Astrocyte (in vitro differentiated cells and primary cell): ENCODE measurements around the gene DESI1. TPM values are rescaled to one million over a fixed set of nuclear protein-coding genes. Genes with fewer than 3 reads are reported as not detected.

Experiments used
- DNase-seq: peaks from one replicate; pipeline ENCODE4 v3.0.0-alpha.2; 2010; ENCODE audit warnings: low read depth
- FAIRE-seq: peaks from 2 replicates; lab custom pipeline; 2011; peaks lifted over from hg19 to GRCh38; lab: Jason Lieb, UNC
- H2AFZ ChIP-seq: 2 replicates; pipeline ENCODE4 v1.6.0; 2012; ENCODE audit warnings: low read depth, low read length, inconsistent platforms
- H3K27ac ChIP-seq: 2 replicates; pipeline ENCODE4 v1.5.1; 2011; ENCODE audit warnings: low read depth, low read length, inconsistent platforms
- H3K27me3 ChIP-seq: 2 replicates; pipeline ENCODE4 v1.6.0; 2011; ENCODE audit warnings: low read length, inconsistent platforms; ENCODE audit not compliant: insufficient read depth
- H3K36me3 ChIP-seq: 2 replicates; pipeline ENCODE4 v1.5.1; 2011; ENCODE audit warnings: low read length, inconsistent platforms; ENCODE audit not compliant: insufficient read depth
- H3K4me1 ChIP-seq: 2 replicates; pipeline ENCODE4 v1.5.1; 2011; ENCODE audit warnings: low read length, inconsistent platforms; ENCODE audit not compliant: insufficient read depth
- H3K4me2 ChIP-seq: 2 replicates; pipeline ENCODE4 v1.6.0; 2012; ENCODE audit warnings: low read length, inconsistent platforms
- H3K4me3 ChIP-seq: 2 replicates; pipeline ENCODE4 v1.5.1; 2011; ENCODE audit warnings: low read depth, mild to moderate bottlenecking, low read length, inconsistent platforms; ENCODE audit not compliant: insufficient read depth
- H3K79me2 ChIP-seq: 2 replicates; pipeline ENCODE4 v1.6.0; 2012; ENCODE audit warnings: mild to moderate bottlenecking, low read length, inconsistent platforms; ENCODE audit not compliant: insufficient read depth
- H3K9ac ChIP-seq: 2 replicates; pipeline ENCODE4 v1.6.0; 2012; ENCODE audit warnings: mild to moderate bottlenecking, low read length, inconsistent platforms
- H3K9me3 ChIP-seq: 2 replicates; pipeline ENCODE4 v1.5.1; 2012; ENCODE audit warnings: low read depth, mild to moderate bottlenecking, low read length, inconsistent platforms; ENCODE audit not compliant: insufficient read depth
- H4K20me1 ChIP-seq: 2 replicates; pipeline ENCODE4 v1.6.0; 2012; ENCODE audit warnings: low read length, inconsistent platforms; ENCODE audit not compliant: insufficient read depth
- H3K27ac Mint-ChIP-seq: one replicate; pipeline ENCODE4 v1.8.0; 2021; ENCODE audit warnings: mild to moderate bottlenecking, mixed read lengths; ENCODE audit not compliant: unreplicated experiment
- H3K27me3 Mint-ChIP-seq: one replicate; pipeline ENCODE4 v1.8.0; 2021; ENCODE audit warnings: low read depth, mixed read lengths; ENCODE audit not compliant: unreplicated experiment
- H3K36me3 Mint-ChIP-seq: one replicate; pipeline ENCODE4 v1.8.0; 2021; ENCODE audit warnings: low read depth, mixed read lengths; ENCODE audit not compliant: unreplicated experiment
- H3K4me1 Mint-ChIP-seq: one replicate; pipeline ENCODE4 v1.8.0; 2021; ENCODE audit warnings: low read depth, mixed read lengths; ENCODE audit not compliant: unreplicated experiment
- H3K4me3 Mint-ChIP-seq: one replicate; pipeline ENCODE4 v1.8.0; 2021; ENCODE audit warnings: mild to moderate bottlenecking, moderate library complexity, mixed read lengths; ENCODE audit not compliant: unreplicated experiment
- H3K9me3 Mint-ChIP-seq: one replicate; pipeline ENCODE4 v1.8.0; 2021; ENCODE audit warnings: mild to moderate bottlenecking, mixed read lengths; ENCODE audit not compliant: unreplicated experiment
- CTCF ChIP-seq: IDR thresholded peaks from 2 replicates; pipeline ENCODE4 v1.5.1; 2011; ENCODE audit warnings: low read depth, mild to moderate bottlenecking, inconsistent platforms, low read length, moderate library complexity; ENCODE audit not compliant: insufficient read depth
- EZH2 ChIP-seq: IDR thresholded peaks from 2 replicates; pipeline ENCODE4 v1.6.1; 2012; ENCODE audit warnings: mild to moderate bottlenecking, low read length, inconsistent platforms; ENCODE audit not compliant: insufficient read depth
- total RNA-seq: library from RNA; stranded (reverse); gene quantifications from 2 replicates; pipeline ENCODE4 v1.2.1, GENCODE V29; 2021

DESI1 gene
- total RNA-seq, 1 donor from 2014 or later: 48.2 TPM

DNA sequence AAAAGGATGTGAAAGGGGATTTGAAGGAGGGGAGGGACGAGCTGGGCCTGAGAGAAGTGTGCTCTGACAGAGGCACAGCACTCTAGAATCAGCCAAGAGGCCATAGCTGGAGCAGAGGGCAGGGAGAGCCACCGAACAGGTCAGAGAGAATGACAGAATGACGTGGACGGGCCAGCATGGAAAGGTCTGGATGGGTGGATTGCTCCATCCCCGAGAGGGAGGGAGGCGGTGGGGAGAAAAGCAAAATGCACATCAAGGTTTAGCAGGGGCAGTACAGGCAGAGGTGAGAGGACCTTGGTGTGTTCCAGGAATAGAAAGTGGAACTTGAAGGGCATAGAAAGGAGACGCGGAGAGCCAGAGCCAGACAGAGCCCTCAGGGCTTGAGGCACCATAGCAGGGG, 38.1 kb downstream of the DESI1 start:
- H3K79me2 ChIP-seq: peaks cover 11% of the 10 kb centered on the region
- no peak overlapping the region for H2AFZ ChIP-seq
- TF ChIP-seq CTCF (no peak), EZH2 (no peak)
- Mint-ChIP-seq H3K9me3 (no peaks in the 10 kb centered on the region), H3K27ac (no peak overlapping the region), H3K4me3 (no peak overlapping the region), H3K4me1 (no peaks in the 10 kb centered on the region), H3K27me3 (no peaks in the 10 kb centered on the region), H3K36me3 (peaks cover 31% of the 10 kb centered on the region)
- no peak for FAIRE-seq
- peaks cover 34% of the 10 kb centered on the region for H4K20me1 ChIP-seq
- no peaks in the 10 kb centered on the region for H3K27me3 ChIP-seq
- H3K4me3 ChIP-seq: no peak overlapping the region
- H3K36me3 ChIP-seq: peaks cover 9% of the 10 kb centered on the region
- no peaks in the 10 kb centered on the region for H3K9me3 ChIP-seq
- H3K27ac ChIP-seq: no peak overlapping the region
- DNase-seq: no peak
- no peak overlapping the region for H3K4me2 ChIP-seq
- no peak overlapping the region for H3K9ac ChIP-seq
- no peaks in the 10 kb centered on the region for H3K4me1 ChIP-seq

DNA sequence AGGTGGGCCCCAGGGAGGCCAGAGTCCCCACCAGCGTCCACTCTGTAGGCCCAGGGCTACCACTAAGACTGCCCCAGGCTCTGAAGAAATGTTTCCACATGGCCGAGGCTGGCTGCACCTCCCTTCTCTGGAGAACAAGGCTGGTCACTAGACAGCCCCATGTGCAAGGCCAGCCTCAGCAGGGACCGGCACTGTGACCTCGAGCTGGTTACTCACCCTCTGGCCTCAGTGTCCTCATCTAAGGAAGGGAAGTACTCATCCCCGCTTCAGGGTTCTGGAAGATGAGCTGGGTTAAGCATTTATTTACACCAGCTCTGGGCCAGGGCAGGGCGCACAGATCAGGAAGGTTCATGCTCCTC, 40.9 kb downstream of the DESI1 start:
- Mint-ChIP-seq H3K4me1 (no peaks in the 10 kb centered on the region), H3K36me3 (peaks cover 31% of the 10 kb centered on the region), H3K4me3 (no peak overlapping the region), H3K27me3 (no peaks in the 10 kb centered on the region), H3K9me3 (no peaks in the 10 kb centered on the region), H3K27ac (no peak overlapping the region)
- peaks cover 9% of the 10 kb centered on the region for H3K36me3 ChIP-seq
- no peak for DNase-seq
- no peak overlapping the region for H3K9ac ChIP-seq
- no peak overlapping the region for H2AFZ ChIP-seq
- H3K4me1 ChIP-seq: no peaks in the 10 kb centered on the region
- no peak for FAIRE-seq
- no peak overlapping the region for H3K27ac ChIP-seq
- TF ChIP-seq CTCF: no peak
- no peak for TF ChIP-seq EZH2
- no peak overlapping the region for H3K4me3 ChIP-seq
- no peak overlapping the region for H3K4me2 ChIP-seq
- no peaks in the 10 kb centered on the region for H3K9me3 ChIP-seq
- peaks cover 29% of the 10 kb centered on the region for H4K20me1 ChIP-seq
- H3K79me2 ChIP-seq: no peaks in the 10 kb centered on the region
- H3K27me3 ChIP-seq: no peaks in the 10 kb centered on the region

DNA sequence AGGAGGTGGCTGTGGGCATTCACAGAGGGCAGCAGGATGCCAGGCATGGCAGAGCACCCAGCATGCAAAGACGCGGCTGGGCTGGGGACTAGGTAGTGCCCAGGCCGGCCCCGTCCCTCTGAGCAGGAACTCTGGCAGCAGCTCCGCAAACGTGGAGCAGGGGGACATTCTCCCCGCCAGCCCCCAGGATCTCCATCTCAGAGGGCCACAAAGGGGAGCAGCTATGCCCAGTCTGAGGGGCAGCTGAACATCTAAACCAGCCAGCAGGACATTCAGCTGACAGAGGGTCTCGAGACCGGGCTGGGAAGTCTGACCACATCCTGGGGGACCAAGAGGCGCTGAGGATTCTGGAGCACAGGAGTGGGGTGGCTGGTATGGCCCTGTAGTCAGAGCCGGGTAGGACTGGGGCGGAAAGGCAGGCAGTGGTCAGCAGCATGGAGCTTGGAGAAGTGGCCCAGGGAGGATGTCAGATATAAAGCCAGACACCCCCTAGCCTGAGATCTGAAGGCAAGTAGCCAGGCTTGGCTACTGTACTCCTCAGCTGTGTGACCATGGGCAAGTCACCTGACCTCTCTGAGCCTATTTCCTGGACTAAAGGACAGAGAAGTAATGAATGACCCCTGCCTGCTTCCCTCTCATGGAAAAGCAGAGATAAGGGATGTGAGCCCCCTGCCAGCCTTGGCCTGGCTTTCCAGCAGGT, 41.4 kb downstream of the DESI1 start:
- H3K27me3 Mint-ChIP-seq: no peaks in the 10 kb centered on the region
- H3K4me3 Mint-ChIP-seq: no peak overlapping the region
- no peak for FAIRE-seq

More for the DNA sequence above, 41.4 kb downstream of the DESI1 start:
- no peak for DNase-seq
- H3K9me3 Mint-ChIP-seq: no peaks in the 10 kb centered on the region
- H2AFZ ChIP-seq: no peak overlapping the region
- no peaks in the 10 kb centered on the region for H3K9me3 ChIP-seq
- TF ChIP-seq CTCF: no peak
- TF ChIP-seq EZH2: no peak
- H3K4me2 ChIP-seq: no peak overlapping the region
- no peak overlapping the region for H3K9ac ChIP-seq
- H3K79me2 ChIP-seq: no peaks in the 10 kb centered on the region
- H3K36me3 Mint-ChIP-seq: peaks cover 28% of the 10 kb centered on the region
- peaks cover 7% of the 10 kb centered on the region for H3K36me3 ChIP-seq
- no peak overlapping the region for H3K27ac ChIP-seq
- peaks cover 24% of the 10 kb centered on the region for H4K20me1 ChIP-seq
- H3K4me3 ChIP-seq: no peak overlapping the region
- no peak overlapping the region for H3K27ac Mint-ChIP-seq
- H3K4me1 Mint-ChIP-seq: no peaks in the 10 kb centered on the region
- no peaks in the 10 kb centered on the region for H3K4me1 ChIP-seq
- H3K27me3 ChIP-seq: no peaks in the 10 kb centered on the region
